ENCODE measurements around the gene MXD4.

DNA sequence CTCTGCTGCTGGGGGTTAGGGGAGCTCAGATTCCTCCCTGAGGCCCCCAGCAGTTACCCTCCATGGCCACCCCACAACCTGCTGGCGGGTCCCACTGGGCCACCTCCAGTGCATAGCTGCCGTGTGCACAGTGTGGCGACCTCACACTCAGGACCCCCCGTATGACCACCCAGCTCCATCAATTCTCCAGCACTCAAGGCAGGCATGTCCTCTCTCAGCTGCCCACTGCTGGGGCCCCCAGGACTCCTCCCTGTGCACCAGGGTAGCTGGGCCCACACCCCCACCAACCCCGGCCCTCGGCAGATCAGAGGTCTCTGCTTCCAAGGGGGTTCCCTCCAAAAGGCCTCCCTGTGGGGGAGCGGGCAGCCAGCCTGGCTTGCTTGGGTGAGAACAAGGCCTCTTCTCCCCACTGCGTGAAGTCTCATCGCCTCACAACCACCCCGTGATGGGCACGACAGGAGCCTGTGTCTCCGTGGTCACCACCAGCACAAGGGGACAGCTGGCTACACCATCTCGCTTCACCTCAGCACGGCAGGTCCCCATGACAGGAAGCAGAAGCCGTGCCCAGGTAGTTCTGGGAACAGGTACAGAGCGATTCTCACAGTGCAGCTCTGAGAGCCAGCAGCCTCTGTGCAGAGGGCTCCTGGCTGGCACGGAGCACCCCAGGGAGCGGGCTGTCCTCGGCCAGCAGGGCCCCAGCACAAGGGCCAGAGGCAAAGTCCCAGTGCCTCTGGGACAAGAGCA lies 15.4 kb downstream of the MXD4 start:
- TF ChIP-seq, protein P1, sequence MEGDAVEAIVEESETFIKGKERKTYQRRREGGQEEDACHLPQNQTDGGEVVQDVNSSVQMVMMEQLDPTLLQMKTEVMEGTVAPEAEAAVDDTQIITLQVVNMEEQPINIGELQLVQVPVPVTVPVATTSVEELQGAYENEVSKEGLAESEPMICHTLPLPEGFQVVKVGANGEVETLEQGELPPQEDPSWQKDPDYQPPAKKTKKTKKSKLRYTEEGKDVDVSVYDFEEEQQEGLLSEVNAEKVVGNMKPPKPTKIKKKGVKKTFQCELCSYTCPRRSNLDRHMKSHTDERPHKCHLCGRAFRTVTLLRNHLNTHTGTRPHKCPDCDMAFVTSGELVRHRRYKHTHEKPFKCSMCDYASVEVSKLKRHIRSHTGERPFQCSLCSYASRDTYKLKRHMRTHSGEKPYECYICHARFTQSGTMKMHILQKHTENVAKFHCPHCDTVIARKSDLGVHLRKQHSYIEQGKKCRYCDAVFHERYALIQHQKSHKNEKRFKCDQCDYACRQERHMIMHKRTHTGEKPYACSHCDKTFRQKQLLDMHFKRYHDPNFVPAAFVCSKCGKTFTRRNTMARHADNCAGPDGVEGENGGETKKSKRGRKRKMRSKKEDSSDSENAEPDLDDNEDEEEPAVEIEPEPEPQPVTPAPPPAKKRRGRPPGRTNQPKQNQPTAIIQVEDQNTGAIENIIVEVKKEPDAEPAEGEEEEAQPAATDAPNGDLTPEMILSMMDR (IDR thresholded peaks at IDR 0.05 in 2 of 3, conservative IDR thresholded peaks at IDR 0.05 in 1 of 3; ENCODE audit: insufficient read depth in 2 of 3, low read depth in 1 of 3, low read length in 3 of 3), result no peak
- TF ChIP-seq SMC3 (conservative IDR thresholded peaks at IDR 0.05; ENCODE audit: insufficient read depth, low read depth, low read length), result no peak

Data from K562 (cell line).